Renal pelvis (tissue), 4 donors: Measurements from ENCODE around the gene ZDHHC3. TPM values are rescaled to one million over a fixed set of nuclear protein-coding genes. Genes with fewer than 3 reads are reported as not detected.

Experiments
- DNase-seq: peaks from one replicate; pipeline ENCODE4 v3.0.0-alpha.2; 2013
- polyA plus RNA-seq, 3 donors: library from polyadenylated mRNA; unstranded; fragments of 120-200 nt; gene quantifications; one replicate each; pipeline ENCODE4 v1.2.1, GENCODE V29; 2013; ENCODE audit not compliant: insufficient read length in 3 of 3

The ZDHHC3 gene
- polyA plus RNA-seq, 3 donors, result 87.8 to 96.7 (median 93.7) TPM

GRCh38 chr3:44932986-44933944 is 42.7 kb downstream of the ZDHHC3 start:
- no peak for DNase-seq

GRCh38 chr3:44932271-44932670 is 43.7 kb downstream of the ZDHHC3 start:
- no peak for DNase-seq

GRCh38 chr3:44931791-44932190 is 44.2 kb downstream of the ZDHHC3 start:
- no peak for DNase-seq

- no peak for DNase-seq
Measured at GRCh38 chr3:44930911-44931310, 45.1 kb downstream of the ZDHHC3 start.

GRCh38 chr3:44929782-44930181 is 46.2 kb downstream of the ZDHHC3 start:
- DNase-seq, result no peak

GRCh38 chr3:44927371-44927770 is 48.6 kb downstream of the ZDHHC3 start:
- no peak for DNase-seq

- no peak for DNase-seq
Measured at GRCh38 chr3:44926921-44927320, 49.1 kb downstream of the ZDHHC3 start.

GRCh38 chr3:44926172-44926571 is 49.8 kb downstream of the ZDHHC3 start:
- DNase-seq, result no peak

GRCh38 chr3:44924457-44925084 is 51.4 kb downstream of the ZDHHC3 start:
- no peak for DNase-seq

- DNase-seq, result no peak
Measured at GRCh38 chr3:44923632-44924456, 52.1 kb downstream of the ZDHHC3 start.

GRCh38 chr3:44920081-44920480 is 55.9 kb downstream of the ZDHHC3 start:
- DNase-seq, result no peak

- DNase-seq, result no peak
Measured at GRCh38 chr3:44918581-44918980, 57.4 kb downstream of the ZDHHC3 start.

- no peak for DNase-seq
Measured at GRCh38 chr3:44918087-44918486, 57.9 kb downstream of the ZDHHC3 start.

GRCh38 chr3:44915702-44916438 is 60.1 kb downstream of the ZDHHC3 start:
- no peak for DNase-seq

- no peak for DNase-seq
Measured at GRCh38 chr3:44914936-44915335, 61.0 kb downstream of the ZDHHC3 start.

- DNase-seq, result peak; percentile 53
Measured at GRCh38 chr3:44913868-44914468, 62.0 kb downstream of the ZDHHC3 start.

- DNase-seq, result no peak
Measured at GRCh38 chr3:44910693-44911092, 65.3 kb downstream of the ZDHHC3 start.

- DNase-seq, result no peak
Measured at GRCh38 chr3:44909063-44909462, 66.9 kb downstream of the ZDHHC3 start.

GRCh38 chr3:44907612-44908011 is 68.4 kb downstream of the ZDHHC3 start:
- DNase-seq, result no peak

- DNase-seq, result no peak
Measured at GRCh38 chr3:44906997-44907396, 69.0 kb downstream of the ZDHHC3 start.
